HG03442 (cell line): ENCODE results near the gene LCN9.

Experiments used
- ATAC-seq: cut with Tn5 transposase; IDR thresholded peaks from one replicate; pipeline ENCODE4 v1.9.1; 2021; ENCODE audit warnings: mild to moderate bottlenecking, moderate library complexity; ENCODE audit not compliant: unreplicated experiment

Gene LCN9

GRCh38 chr9:135696446-135696845 lies 33.3 kb downstream of the LCN9 start:
- ATAC-seq, result no peak

- ATAC-seq, result no peak
Observed at GRCh38 chr9:135697226-135697625, 34.1 kb downstream of the LCN9 start.

- no peak for ATAC-seq
Observed at GRCh38 chr9:135698236-135698635, 35.1 kb downstream of the LCN9 start.

- no peak for ATAC-seq
Observed at GRCh38 chr9:135698767-135699166, 35.7 kb downstream of the LCN9 start.

GRCh38 chr9:135699440-135699839 lies 36.3 kb downstream of the LCN9 start, which contains the start of gene SOHLH1:
TSS of gene SOHLH1 (minus strand) at chr9:135699481. CDS start at chr9:135699467, 14 bp downstream.
- no peak for ATAC-seq

- ATAC-seq, result no peak
Observed at GRCh38 chr9:135700525-135700924, 37.4 kb downstream of the LCN9 start.

GRCh38 chr9:135701067-135701958 lies 38.2 kb downstream of the LCN9 start:
- no peak for ATAC-seq

GRCh38 chr9:135701959-135702721 lies 39.0 kb downstream of the LCN9 start, which contains the start of gene KCNT1:
TSS of gene KCNT1 (plus strand) at chr9:135702185. CDS start at chr9:135702259, 74 bp downstream.
- ATAC-seq, result no peak

GRCh38 chr9:135703726-135704125 lies 40.6 kb downstream of the LCN9 start:
- ATAC-seq, result no peak

GRCh38 chr9:135704483-135704882 lies 41.4 kb downstream of the LCN9 start:
- ATAC-seq, result no peak

GRCh38 chr9:135705376-135705775 lies 42.3 kb downstream of the LCN9 start:
- no peak for ATAC-seq

- ATAC-seq, result no peak
Observed at GRCh38 chr9:135706288-135706687, 43.2 kb downstream of the LCN9 start.

GRCh38 chr9:135707252-135708138 lies 44.4 kb downstream of the LCN9 start:
- ATAC-seq, result no peak

- no peak for ATAC-seq
Observed at GRCh38 chr9:135708164-135708563, 45.1 kb downstream of the LCN9 start.

- ATAC-seq, result no peak
Observed at GRCh38 chr9:135711391-135711790, 48.3 kb downstream of the LCN9 start.

- ATAC-seq, result no peak
Observed at GRCh38 chr9:135711881-135712280, 48.8 kb downstream of the LCN9 start.

GRCh38 chr9:135712613-135713295 lies 49.6 kb downstream of the LCN9 start:
- ATAC-seq, result no peak

- no peak for ATAC-seq
Observed at GRCh38 chr9:135714242-135715055, 51.3 kb downstream of the LCN9 start.

- ATAC-seq, result no peak
Observed at GRCh38 chr9:135715056-135715595, 52.0 kb downstream of the LCN9 start.
